ENCODE data around the gene FAM193A.

GRCh38 chr4:2702361-2702760, 165.9 kb downstream of the FAM193A start:
- TF ChIP-seq, protein P1, sequence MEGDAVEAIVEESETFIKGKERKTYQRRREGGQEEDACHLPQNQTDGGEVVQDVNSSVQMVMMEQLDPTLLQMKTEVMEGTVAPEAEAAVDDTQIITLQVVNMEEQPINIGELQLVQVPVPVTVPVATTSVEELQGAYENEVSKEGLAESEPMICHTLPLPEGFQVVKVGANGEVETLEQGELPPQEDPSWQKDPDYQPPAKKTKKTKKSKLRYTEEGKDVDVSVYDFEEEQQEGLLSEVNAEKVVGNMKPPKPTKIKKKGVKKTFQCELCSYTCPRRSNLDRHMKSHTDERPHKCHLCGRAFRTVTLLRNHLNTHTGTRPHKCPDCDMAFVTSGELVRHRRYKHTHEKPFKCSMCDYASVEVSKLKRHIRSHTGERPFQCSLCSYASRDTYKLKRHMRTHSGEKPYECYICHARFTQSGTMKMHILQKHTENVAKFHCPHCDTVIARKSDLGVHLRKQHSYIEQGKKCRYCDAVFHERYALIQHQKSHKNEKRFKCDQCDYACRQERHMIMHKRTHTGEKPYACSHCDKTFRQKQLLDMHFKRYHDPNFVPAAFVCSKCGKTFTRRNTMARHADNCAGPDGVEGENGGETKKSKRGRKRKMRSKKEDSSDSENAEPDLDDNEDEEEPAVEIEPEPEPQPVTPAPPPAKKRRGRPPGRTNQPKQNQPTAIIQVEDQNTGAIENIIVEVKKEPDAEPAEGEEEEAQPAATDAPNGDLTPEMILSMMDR (IDR thresholded peaks at IDR 0.05) = no peak
- no peak for TF ChIP-seq EZH2 (IDR thresholded peaks at IDR 0.05; ENCODE audit: borderline replicate concordance, insufficient read depth, low read depth, low read length, poor library complexity, severe bottlenecking)

Data from B cell (primary cell).